Stimulated activated CD4-positive, alpha-beta T cell treated with anti-CD3 and anti-CD28 coated beads, Interleukin-12 subunit alpha, Interleukin-12 subunit beta, amount 100 ng/mL, for 4 hours (primary cell): ENCODE results near the gene FGFR3.

Experiments used
- DNase-seq: peaks from one replicate; pipeline ENCODE4 v3.0.0-alpha.2; 2020

FGFR3 gene

DNA sequence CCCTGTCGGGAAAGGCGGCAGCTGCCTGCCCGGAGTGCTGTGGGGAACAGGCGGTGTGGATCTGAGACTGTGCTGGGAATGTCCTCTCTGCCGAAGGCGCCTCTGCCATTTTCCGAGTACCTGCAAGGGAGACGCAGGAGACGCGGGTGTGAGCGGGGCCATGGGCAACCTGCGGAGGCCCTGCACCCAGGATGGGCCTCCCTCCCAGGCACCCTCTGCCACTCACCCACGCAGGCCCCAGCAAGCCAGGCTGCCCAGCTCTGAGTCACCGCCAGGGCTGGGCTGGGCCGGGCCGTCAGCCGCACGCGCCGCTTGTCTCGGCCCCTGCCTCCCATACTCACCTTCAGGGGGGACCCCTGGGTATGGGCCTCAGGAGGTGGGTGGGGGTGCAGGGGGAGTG, 3.5 kb upstream of the FGFR3 start:
- DNase-seq = no peak

- no peak for DNase-seq
These were observed 3.1 kb upstream of the FGFR3 start for GRCh38 chr4:1790005-1790404.

- no peak for DNase-seq
These were observed 798 bp upstream of the FGFR3 start for GRCh38 chr4:1792158-1792831.

GRCh38 chr4:1793496-1793840, 375 bp downstream of the FGFR3 start:
- peak; percentile 42 for DNase-seq

DNA sequence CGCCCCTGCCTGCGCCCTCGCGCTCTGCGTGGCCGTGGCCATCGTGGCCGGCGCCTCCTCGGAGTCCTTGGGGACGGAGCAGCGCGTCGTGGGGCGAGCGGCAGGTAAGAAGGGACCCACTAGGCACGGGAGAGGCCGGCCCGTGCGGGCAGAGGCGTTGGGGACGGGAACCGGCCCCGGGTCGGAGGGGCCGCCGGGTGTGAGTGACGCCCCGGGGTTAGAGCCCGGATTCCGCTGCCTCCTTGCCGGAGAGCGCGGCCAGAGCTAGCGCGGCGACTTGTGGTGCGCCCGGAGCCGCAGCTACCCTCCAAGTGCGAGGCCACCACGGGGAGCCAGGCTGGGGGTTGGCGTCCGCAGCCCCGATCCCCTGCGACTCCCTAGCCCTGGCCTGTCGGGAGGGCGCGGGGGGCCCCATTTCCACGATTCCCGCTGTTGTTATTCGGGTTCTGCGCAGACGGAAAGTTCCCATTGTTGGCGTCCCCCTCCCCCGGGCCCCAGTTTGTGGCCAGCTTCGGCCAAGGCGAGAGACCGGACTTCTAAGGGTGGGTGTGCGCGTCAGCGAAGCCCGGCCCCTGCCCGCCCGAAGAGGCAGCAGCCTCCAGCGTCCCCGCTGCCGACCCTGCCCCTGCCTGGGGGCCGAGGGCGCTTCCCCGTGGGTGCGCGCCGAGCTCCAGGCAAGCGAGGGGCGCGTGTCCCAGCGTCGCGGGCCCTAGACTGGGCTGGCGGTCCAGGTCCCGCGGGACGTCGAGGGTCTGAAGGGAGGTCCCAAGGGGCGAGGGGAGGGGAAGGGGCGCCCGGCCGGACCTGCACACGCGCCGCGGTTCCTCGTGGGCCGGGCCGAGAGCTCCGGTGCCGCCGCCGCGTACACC, 1.1 kb downstream of the FGFR3 start:
- DNase-seq = no peak

GRCh38 chr4:1794809-1795298, 1.8 kb downstream of the FGFR3 start:
- no peak for DNase-seq

DNA sequence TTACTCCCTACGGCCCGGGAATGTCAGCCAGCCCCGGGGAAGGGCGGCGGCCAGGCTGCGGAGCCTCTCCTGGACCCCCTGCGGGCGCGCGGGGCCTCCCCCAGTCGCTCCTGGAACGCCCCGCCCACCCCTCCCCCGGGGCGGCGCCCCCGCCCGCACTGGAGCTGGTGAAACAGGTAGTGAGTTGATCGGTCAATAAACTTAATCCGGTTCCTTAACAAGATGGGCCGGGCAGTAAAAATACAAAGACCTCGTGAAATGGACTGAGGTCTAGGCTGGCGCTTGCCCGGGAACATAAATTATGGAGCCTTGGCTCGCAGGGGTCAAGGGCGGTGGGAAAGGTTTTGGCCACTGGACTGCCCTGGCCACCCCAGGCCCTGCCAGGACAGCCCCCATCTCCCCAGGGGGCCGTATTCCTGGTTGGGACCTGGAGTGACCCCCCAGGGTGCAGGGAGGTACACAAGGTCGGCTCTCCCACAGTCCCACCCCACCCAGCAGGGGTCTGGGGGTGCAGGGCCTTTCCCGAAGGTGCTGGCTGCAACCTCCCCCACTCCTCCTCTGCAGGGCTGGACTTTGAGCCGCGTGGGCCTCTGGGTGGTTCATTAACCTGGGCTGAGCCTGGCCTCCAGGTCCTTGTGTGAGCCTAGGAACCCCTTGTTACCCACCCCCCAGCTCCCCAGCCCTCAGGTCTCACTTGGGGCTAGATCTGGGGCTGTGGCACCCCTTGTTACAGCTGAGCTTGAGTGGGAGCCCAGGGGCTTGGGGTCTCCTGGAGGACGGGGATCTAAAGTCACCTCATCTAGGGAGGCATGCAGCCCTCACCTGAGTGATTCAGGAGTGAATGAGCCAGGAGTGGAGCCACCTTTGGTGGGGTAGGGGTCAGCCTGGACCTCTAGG, 2.5 kb downstream of the FGFR3 start:
- DNase-seq = no peak

- DNase-seq = no peak
These were observed 3.6 kb downstream of the FGFR3 start for GRCh38 chr4:1796486-1797204.

DNA sequence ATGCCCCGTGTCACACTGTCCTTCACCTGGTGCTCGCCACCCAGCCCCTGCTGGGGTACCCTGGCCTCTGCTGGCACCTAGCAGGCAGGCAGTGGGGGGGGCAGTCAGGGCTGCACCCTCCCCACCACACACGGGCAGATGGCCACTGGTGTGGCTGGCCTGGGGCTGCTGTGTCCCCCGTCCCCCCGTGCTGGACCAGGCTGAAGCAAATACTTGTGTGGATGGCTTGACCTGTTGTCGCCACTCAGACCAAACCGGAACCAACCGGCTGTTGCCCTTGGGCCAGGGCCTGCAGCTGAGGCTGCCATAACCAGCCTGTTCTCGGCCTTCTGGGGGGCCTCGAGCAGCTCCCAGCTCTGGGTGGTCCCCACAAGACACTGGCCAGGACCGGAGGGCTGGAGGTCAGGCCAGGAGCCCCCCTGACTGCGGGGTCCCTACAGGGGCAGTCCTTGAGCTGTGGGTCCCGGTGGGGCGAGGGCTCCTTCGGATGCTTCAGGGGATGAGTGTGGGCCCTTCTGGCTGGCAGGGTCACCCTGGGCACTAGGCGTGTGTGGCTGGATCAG, 4.3 kb downstream of the FGFR3 start:
- no peak for DNase-seq

- no peak for DNase-seq
These were observed 4.9 kb downstream of the FGFR3 start for GRCh38 chr4:1797861-1798579.

- DNase-seq = no peak
These were observed 5.7 kb downstream of the FGFR3 start for GRCh38 chr4:1798580-1799386.

DNA sequence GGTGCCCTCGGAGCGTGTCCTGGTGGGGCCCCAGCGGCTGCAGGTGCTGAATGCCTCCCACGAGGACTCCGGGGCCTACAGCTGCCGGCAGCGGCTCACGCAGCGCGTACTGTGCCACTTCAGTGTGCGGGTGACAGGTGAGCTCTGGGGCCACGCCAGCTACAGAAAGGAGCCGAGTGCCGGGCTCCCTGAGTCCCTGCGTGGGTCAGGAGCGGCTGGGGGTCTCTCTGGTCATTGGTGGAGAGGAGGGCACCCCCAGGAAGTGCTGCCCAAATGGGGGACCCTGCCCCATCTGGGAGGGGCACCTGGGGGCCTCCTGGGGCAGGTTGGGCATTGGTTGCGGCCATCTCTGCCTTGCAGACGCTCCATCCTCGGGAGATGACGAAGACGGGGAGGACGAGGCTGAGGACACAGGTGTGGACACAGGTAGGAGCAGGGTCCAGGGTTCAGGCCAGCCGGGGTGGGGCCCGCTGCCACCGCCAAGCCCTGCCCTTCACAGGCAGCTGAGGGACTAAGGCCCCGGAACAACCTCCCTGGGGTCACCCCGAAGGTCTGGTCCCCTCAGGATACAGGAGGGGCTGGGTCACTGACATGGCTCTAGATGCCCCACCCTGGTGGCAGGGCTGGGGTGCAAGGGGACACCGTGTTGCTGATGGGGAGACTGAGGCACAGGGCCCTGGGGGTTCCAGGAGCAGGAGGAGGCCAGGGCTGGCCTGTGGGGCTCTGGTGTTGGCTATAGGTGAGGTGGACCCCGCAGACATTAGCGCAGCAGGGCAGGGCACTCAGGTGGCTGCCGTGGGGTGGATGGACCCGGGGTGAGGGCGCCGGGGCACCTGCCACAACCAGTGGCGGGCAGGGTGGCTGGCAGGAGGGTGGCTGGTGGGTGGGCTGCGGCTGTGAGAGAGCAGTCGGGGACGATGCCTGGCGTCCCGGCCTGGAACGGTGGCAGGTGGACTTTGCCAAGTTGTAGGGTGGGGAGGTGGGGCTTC, 6.6 kb downstream of the FGFR3 start:
- no peak for DNase-seq

DNA sequence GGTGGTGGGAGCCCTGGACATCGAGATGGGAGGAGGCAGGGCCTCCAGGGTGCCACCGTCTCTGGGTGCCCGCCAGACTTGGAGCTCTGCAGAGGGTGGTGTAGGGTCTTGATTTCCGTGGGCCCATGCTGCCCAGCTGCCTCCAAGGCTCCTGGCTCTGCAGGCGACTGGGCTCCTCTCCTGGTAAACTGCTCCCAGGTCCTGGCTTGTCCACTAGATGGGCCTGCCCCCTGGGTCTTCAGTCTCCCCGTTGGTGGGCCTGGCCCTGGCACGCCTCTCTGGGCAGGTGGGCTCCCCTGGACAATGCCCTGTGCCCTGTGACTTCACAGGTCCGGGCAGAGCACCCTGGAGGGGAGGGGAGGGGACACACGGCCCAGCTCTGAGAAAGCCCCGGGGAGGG, 7.7 kb downstream of the FGFR3 start:
- DNase-seq = no peak

GRCh38 chr4:1801286-1801958, 8.3 kb downstream of the FGFR3 start:
- DNase-seq = no peak

DNA sequence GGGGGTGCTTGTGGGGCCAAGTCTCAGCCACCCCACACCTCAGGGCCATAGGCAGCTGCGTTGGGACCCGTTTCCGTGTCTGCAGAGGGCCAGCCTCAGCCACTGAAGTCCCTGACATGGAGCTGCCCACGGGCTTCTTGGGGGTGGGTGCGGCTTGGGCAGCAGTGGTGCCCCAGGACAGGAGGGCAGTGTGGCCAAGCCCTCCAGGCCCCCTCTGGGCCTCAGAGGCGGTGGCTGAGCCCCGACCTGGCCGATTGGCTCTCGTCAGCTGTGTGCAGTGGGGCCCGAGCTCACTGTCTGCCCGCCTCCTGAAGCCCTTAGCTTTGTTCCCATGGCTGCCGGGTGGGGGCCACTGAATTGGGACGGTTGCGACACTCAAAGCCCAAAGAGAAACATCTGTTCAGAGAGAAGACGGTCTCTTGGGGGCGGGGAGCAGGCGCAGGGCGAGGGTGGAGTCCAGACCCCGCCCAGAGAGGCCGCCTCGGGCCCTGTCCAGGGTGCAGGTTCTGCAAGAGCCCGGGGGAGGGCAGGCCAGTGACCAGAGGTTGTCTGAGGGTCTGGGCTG, 9.1 kb downstream of the FGFR3 start:
- no peak for DNase-seq

DNA sequence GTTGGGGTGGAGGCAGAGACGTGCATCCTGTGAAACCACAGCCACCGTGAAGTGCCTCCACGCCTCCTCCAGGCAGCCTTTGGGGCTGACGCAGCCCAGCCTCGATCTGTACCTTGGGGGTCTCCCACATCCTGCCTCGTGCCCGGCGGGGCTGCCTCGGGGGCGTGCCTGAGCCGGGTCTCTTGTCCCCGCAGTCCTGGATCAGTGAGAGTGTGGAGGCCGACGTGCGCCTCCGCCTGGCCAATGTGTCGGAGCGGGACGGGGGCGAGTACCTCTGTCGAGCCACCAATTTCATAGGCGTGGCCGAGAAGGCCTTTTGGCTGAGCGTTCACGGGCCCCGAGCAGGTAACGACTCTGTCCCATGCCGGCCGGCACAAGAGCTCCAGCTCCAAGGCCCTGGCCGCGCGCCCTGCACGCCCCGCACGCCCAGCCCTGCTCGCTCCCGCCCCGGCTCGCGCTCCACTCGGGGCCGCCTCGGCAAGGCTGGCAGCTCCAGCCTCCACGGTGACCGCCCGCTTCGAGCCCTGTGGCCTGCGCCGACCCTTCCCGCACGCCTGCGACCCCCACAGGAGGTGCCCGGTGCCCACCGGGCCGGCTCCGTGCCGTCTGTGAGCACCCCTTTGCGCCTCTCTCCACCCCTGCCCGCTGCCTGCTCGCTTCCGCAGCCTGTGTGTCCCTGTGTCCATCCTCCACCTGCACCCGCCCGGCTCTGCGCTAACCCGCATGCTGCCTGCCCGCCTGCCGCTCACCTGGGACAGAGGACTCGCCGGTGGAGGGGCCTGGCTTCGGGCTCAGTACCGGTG, 9.8 kb downstream of the FGFR3 start:
- no peak for DNase-seq
